HG02884 (cell line): Measurements from ENCODE around the gene CMTM8.
"Not testable (repeated sequence)": the region's sequence is repeated elsewhere in the genome, so short reads cannot be mapped to it uniquely, and the experiment has no call there.

Experiments
- ATAC-seq: cut with Tn5 transposase; IDR thresholded peaks from one replicate; pipeline ENCODE4 v1.9.1; 2021; ENCODE audit warnings: mild to moderate bottlenecking, moderate library complexity; ENCODE audit not compliant: unreplicated experiment

The CMTM8 gene, protein sequence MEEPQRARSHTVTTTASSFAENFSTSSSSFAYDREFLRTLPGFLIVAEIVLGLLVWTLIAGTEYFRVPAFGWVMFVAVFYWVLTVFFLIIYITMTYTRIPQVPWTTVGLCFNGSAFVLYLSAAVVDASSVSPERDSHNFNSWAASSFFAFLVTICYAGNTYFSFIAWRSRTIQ

DNA sequence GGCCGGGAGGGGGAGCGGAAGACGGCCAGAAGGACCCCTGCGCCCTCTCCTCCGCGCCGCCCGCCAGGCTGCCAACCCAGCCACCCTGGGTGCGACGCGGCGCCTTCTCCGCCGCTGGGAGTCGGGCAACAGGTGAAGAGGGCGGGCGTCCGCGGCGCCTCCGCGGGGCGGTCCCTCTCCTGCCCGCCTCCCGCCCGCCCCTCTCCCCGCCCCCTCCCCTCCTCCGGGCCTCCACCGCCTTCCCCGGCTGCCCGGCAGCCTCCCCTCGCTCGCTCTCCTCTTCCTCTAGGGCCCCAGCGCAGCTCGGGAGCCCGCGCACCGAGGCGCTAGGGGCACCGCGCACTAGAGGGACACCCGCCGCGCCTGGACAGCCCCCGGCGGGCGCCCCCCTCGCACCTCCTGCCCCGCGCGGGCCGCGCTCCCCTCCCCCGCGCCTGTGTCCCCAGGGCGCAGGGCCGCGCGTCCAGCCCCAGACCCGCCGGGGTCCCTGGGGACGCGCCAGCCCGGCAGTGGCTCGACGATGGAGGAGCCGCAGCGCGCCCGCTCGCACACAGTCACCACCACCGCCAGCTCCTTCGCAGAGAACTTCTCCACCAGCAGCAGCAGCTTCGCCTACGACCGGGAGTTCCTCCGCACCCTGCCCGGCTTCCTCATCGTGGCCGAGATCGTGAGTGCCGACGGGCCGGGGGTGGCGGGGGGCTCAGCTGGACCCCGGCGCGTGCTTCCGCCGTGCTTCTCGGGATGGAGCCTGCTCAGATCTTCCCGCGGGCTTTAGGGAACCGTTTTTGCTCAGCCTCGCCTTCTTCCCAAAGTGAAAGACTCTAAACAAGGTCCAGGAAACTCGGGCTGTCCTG, at the start of gene CMTM8:
Gene CMTM8, plus strand, starts transcription at position 228 of the 854 bp plus-strand sequence. Its CDS starts 293 bp downstream, at position 521.
- no peak for ATAC-seq

DNA sequence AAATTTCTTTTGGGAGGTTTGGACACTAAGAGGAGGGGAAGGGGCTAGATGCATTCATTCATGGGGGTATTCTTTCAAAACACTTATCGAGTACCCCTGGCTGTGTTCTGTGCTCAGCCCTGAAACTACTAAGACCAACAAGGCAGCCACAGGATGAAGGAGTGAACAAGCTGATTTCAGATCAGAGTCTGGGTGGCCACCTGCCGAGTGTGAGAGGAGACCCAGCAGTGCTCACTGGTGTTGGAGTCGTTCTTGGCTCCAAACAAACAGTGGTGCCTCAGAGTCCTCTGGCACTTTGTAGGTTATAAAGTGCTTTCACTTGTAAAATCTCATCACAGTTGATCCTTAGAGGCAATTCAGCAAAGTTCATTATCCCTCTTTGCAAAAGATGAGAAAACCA, 48.8 kb upstream of the CMTM8 start:
- no peak for ATAC-seq

DNA sequence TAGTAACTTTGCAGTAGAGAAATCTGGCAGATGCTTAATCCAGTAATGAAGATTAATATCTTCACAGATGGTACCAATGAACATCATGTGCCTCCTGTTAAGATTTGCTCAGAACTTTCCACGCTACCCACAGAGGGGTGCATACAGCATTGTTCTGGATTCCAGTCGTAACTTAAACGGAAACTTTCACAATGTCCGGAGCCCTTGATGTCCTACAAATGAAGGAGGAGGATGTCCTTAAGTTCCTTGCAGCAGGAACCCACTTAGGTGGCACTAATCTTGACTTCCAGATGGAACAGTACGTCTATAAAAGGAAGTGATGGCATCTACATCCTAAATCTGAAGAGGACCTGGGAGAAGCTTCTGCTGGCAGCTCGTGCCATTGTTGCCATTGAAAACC, 47.9 kb upstream of the CMTM8 start:
- ATAC-seq, result not testable (repeated sequence)

DNA sequence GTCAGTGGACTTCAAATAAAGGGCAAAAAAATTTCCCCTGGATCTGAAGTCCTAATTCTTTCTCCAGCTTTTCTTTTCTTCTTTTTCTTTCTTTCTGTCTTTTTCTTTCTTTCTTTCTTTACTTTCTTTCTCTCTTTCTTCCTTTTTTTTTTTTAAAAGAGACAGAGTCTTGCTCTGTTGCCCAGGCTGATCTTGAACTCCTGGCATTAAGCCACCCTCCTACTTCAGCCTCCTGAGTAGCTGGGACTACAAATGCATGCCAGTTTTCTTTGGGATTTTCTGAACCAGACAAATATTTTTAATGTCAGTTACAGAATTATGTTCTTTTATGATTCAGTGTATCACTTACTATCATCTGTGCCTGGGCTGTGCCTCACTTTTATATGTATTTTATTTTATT, 45.4 kb upstream of the CMTM8 start:
- ATAC-seq, result no peak

DNA sequence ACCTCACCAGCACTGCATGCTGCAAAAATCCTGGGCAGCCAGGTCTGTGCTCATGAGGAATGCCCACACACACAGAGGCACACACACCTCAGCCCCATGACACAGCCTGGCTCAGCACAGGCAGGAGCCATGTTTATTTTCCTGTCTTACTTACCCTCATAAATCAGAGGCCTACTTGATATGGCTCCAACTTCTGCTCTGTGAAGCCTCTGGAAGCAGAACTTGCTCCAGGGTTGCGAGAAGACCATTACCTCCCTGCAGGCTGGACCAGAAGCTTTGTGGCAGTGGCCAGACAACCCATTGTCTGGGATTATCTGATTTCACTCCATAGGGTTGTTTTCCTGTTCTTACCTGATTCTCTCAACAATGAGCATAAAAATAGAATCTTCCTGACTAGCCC, 43.8 kb upstream of the CMTM8 start:
- ATAC-seq, result no peak

DNA sequence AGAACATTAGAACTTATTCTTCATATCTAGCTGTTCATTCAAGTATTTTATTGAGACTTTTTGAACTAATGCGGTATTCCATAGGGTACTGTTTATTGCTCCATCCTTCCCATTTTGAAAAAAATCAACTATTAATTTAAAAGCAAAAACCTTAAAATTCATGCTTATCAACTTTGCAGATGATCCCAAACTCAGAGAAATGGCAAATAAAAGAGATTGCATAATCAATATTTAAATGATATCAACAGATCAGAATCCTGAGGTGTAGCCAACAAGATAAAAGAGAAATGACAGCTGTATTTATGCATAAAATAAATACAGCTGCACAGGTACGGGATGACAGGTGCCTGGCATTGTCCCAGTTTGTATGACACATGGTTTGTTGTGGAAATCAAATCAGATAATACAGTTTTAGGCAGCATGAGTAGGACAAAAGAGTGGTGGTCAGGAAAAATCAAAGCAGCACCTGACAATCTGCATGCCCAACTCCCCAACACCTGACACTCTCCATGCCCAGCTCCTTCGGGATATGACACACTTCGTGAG, 42.4 kb upstream of the CMTM8 start:
- no peak for ATAC-seq

DNA sequence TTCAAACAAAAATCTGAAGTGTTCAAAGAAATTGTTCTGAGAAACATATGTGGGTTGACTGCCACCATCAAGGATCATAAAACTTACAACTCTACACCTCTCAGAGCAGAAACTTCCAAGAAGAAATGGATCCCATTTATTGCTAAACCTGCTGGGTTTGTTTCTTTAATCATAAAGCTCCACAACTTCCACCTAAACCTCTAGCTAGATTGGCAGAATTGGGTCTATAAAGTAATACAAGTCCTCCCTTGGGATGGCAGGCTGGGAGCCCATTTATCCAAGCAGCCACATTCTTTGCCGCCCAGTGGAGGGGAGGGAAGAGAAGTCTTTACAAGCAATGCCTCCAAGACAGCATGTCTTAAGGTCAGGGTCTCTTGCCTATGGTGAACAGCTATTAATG, 40.5 kb upstream of the CMTM8 start:
- ATAC-seq, result no peak

DNA sequence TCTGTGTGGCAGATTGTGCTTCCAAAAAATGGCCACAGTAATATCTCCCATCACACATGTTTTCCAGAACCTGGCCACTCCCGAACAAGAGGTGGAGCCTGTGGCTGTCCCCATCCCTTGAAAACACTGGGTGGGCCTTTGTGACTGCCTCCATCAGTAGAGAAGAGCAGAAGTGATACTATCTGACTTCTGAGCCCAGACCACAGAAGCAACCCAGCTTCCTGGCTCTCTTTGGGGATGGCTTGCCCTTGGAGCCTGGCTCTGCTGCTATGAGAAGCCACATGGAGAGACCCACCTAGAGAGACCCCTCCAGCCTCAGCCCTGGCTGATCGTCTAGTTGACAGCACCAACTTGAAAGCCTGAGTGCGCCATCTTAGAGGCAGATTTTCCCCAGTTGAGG, 39.8 kb upstream of the CMTM8 start:
- ATAC-seq, result no peak

DNA sequence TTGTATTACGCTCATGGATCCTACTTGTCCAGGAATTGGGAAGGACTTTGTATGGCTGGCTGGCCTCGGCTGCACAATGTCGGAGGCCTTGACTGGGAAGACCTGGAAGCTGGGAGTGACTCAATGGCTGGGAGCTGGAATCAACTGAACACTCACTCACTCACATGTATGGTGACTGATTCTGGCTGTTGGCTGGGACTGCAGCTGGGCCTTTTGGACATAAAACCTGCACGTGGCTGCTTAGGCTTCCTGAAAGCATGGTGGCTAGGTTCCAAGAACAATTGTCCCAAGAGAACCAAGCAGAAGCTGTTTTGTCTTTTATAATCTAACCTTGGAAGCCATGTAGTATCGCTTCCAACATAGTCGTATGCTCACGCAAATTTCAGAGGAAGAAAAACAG, 38.0 kb upstream of the CMTM8 start:
- no peak for ATAC-seq

DNA sequence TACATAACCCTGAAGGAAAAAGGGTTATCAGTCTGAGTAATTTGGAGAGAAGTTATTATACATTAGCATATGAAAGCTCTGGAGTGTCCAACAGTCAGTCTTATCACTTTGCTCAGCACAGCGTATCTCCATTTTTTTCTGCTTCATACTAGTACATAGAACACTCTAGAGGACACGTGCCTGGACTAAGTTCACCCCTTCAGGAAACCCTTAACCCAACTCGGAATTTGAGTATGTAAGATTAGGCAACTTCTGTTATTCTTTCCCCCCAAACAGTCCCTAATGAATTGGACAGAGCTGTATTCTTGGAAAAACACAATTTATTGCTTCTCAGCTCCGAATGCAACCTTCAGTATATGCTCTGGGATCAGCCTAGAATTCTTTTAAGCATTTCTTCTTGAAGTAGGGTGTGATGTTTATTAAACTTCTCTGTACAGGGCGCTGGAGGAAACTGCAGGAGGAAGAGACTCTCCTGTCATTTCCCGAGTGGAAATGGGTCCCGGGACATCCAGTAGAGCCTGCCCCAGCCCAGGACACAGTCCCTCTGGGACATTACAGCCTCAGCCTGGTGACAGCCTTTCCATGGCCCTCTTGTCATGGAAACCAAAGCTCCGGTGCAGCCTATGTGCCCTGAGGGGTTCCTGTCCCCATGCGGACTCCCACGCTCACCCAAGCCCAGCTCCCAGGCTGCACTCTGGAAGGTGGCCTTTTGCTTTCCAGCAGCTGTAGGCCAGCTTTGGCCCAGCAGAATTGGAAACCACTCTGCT, 37.3 kb upstream of the CMTM8 start:
- ATAC-seq, result no peak

DNA sequence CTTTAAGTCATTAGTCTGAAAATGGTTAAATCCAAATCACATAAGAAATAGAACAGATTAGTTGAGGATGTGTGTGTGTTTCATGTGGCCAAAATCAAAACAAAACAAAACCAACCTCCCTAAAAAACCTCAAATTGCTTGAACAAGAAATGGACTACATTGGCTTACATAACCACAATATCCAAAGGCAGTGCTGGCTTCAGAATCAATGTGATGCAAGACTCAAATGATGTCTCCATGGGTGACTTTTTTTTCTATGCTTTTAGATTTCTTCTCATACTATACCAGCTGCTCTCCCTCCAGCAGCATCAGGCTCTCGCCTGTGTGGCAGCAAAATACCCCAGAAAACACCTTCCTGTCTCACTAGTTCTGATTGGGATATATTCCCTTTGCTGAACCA, 36.0 kb upstream of the CMTM8 start:
- no peak for ATAC-seq

DNA sequence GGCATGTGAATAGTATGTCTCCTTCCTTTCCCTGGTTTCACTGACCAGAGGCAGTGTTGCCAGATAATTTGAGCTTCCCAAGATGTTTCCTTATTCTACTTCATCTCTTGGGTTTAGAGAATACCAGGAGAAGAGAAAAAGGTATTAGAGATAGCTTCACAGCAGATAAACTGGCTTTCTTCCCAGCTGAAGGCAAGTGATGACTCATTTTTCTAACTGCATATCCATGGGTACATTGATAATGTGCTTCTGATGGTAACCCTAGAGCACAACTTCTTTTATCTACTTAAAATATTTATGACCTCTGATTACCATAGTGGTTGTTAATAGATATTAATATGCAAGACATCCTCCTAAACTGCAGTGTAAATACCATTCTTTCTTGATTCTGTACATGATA, 34.6 kb upstream of the CMTM8 start:
- ATAC-seq, result no peak

DNA sequence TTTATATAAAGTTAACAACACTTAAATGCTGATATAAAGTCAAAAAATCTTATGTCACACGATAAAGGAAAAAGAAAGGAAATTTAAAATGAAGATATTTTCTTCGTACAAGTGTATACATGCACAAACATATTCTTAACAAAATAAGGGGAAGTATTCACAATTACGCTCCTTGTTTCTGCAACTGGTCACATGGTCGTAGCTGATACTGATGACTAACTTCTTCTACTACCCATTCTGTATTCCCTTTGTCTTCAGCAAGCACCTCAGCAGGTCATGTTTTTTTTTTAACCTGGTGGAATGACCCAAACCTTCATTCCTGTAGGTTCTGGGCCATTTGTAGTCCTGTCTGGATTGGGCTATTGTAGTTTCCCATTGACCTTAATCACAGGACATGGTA, 30.0 kb upstream of the CMTM8 start:
- no peak for ATAC-seq

DNA sequence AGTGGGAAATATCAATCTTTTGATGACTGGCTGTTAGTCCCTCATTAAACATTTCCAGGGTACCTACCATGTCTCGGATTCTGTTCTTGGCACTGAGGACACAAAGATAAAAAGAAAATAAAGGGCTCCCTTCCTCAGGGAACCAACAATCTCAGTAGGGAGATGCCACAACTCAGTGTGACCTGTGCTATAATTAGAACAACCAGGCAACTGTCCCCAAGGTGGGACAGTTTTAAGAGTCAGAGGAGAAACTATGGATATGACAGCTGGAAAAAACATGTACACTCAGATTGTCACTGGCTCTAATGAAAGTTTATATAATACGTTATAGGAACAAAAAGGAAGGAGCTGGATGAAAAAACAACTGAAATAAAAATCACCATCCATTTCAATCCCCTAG, 23.3 kb upstream of the CMTM8 start:
- ATAC-seq, result no peak

DNA sequence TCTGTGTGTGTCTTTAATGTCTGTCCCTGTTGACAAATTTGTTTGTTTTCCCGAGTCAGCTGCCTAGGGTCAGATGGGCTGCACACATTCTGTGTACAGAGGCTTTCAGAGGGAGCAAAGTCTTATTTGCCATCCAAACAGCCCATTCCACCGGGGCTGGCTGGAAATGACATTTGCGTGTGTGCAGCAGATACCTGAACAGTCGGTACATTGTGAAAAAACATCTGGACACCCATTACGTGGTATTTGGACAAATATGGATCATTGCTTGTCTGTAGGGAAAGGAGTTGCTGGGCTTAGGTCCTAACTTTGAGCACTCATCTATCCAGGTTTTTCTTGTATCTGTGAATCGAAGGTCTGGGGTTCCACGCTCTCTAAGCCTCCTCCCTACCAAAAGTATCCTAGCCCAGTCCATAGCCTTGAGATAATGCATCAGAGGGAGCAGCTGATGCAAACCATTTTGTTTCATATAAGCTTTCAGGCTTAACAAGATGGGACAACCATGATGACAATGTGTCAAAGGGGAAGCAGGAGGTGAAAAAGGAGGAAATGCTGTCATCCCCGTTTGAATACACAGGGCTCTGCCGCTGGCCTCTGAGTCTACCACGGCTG, 22.2 kb upstream of the CMTM8 start:
- no peak for ATAC-seq

DNA sequence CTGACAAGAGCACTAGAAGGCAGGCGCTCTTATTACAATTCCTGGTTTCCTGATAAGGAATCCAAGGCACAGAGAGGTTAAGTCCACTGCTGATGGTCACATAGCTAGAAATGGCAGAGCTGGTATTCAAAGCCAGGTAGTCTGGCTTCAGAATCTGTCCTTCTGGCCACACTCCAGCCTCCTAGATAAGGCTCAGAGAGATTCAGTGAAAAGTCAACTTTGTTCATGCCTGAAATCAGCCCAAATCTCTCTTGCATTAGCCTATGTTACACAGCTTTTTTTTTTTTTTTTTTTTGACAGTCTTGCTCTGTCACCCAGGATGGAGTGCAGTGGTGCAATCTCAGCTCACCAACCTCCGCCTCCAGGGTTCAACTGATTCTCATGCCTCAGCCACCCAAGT, 21.1 kb upstream of the CMTM8 start:
- ATAC-seq, result no peak

DNA sequence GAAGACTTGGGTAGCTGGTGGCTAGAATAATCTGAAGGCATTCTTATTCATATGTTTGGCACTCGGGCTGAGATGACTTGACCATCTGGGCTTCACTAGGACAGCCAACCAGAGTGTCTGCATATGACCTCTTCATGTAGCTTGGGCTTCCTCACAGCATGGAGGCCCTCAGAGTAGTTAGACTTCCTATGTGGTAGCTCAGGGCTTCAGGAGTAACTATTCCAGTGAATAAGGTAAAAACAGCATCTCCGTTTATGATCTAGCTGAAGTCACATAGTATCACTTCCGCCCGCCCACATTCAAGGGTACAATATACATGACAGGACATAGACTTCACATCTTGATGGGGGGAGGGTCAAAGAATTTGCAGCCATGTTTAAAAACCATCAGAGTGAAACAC, 18.9 kb upstream of the CMTM8 start:
- no peak for ATAC-seq

DNA sequence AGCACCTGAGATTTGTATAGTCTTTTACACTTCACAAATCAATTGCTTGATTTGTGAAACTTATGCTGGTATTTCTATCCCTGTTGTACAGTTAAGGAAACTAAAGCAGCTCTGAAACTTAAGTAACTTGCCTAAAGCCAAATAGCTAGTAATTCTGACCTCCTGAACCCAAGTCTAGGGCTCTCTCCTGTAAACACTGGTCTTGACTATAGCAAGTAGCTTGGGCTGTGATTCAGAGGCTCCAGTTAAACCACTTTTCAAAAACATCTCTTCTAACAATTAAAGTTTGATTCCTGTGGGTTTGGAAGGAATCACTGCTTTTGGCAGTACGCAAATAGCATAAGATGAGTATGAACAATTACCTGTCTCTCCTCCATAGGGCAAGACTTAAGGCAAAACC, 18.5 kb upstream of the CMTM8 start:
- no peak for ATAC-seq

DNA sequence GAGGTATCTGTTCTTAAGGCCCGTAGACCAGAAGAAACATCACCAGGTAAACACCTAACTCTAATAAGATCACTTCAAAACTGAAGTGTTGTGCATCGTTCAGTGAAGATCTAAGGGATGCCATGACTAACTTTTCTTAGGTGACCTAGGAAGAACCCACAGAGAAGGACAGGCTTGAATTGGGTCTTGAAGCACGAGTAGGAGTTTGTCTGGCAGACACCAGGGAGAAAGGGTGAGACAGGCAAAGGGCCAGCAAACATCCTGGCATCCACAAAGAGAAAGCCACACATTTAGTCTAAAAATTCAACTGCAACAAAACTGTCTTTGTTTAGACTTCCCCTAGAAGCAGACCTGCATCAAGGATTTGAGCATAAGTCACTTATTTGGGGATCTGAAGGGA, 15.5 kb upstream of the CMTM8 start:
- no peak for ATAC-seq

DNA sequence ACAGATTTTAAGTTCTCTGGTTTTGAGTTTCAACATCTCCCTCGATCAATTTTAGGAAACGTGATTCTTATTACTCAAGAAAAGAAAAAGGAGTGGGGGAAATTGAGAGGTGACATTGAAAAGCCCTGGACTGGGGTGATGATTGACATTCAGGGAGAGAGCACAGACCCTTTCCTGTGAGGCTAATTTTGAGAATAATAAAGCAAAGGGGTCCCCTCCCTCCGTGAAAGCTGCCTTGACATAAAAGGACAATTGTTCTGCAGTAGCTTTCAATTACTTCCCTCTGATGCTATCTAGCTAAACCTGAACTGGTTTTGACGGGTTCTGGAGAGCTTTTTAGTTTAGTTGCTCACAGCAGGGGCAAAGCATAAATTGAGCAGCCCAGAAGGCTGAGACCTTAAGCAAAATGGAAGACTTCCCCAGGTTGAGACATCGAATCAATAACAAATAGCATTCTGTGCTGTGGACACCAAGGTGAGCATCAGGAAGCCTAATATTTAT, 14.4 kb upstream of the CMTM8 start:
- no peak for ATAC-seq

DNA sequence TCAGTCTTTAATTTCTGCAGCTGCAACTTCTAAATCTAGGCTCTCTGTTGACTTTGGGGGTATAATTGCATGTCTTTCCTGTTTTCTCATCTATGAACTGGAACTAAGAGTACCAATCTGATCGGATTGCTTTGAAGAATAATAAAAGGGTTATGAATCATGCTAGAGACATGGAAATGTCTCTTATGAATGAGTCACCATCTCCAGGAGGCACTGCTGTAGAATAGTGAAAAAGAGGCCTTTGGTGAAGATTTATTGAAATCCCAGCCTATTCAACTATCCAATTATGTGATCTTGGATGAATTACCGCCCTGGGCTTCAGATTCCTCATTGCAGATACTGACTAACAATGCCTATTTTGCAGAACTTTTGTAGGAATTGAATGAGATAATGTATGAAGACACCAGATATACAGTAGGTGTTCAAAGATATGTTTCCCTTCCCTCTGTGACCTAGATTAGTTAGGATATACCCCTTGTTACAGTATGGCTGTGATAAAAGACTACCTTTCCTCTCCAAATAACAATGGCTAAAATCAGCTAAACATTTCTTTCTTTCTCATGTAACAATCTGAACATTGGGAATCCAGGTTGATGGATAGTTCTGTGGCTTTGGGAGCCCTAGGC, 11.5 kb upstream of the CMTM8 start:
- no peak for ATAC-seq
